ENCODE measurements around the gene MPP3. TPM values are rescaled to one million over a fixed set of nuclear protein-coding genes. Genes with fewer than 3 reads are reported as not detected.
A peak's percentile ranks its signal among the peaks of the same experiment; 100 is the strongest.
"Not testable (repeated sequence)": the region's sequence is repeated elsewhere in the genome, so short reads cannot be mapped to it uniquely, and the experiment has no call there.

Gene MPP3
- total RNA-seq, 1 donor from 2014 or later: 37.0 TPM

DNA sequence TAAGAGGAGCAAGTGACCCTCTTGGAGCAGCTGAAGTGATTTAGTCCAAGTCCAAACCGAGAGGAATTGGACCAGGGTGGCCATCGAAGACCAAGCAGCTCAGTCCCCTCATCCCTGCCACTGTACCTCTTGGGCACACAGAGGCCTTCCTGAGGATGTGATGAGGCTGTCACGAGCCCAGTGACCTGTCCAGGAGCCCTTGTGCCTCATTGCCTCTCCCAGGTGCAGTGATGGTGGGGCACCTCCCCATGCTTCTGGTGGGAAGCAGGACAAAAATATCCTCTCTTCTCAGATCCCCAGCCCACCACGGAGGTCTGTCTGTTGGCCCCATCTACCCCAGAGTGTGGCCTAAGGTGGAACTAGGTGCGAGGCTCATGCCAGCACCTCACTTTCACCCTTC, 11.3 kb upstream of the MPP3 start:
- no peak for TF ChIP-seq CTCF (IDR thresholded peaks at IDR 0.05)
- DNase-seq (ENCODE audit: low spot score in 2 of 2): no peak
- intact Hi-C loops (cut with DNase I): no loop called here

DNA sequence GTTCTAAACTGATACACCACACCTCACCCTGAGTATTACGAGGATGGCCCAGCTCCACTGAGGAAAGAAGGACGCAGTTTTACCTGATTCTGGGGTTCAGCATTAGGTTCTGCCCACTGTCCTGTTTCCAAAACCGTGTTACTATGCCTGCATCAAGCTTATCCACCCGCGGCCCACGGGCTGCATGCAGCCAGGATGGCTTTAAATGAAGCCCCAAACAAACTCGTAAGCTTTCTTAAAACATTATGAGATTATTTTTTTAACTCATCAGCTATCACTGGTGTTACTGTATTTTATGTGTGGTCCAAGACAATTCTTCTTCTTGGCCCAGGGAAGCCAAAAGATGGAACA, 10.0 kb upstream of the MPP3 start:
- no peak for DNase-seq (ENCODE audit: low spot score in 2 of 2)
- peaks cover 0 to 23% of the 10 kb centered on the region in 2 donors for H3K4me1 ChIP-seq

More for the DNA sequence above, 11.3 kb upstream of the MPP3 start:
- Histone ChIP-seq H3K4me3 (no peak overlapping the region), H3K36me3 (no peaks in the 10 kb centered on the region), H3K9me3 (no peaks in the 10 kb centered on the region), H3K27me3 (no peaks in the 10 kb centered on the region), H3K4me1 (peaks cover 0 to 23% of the 10 kb centered on the region in 2 donors), H3K27ac (no peak overlapping the region)

DNA sequence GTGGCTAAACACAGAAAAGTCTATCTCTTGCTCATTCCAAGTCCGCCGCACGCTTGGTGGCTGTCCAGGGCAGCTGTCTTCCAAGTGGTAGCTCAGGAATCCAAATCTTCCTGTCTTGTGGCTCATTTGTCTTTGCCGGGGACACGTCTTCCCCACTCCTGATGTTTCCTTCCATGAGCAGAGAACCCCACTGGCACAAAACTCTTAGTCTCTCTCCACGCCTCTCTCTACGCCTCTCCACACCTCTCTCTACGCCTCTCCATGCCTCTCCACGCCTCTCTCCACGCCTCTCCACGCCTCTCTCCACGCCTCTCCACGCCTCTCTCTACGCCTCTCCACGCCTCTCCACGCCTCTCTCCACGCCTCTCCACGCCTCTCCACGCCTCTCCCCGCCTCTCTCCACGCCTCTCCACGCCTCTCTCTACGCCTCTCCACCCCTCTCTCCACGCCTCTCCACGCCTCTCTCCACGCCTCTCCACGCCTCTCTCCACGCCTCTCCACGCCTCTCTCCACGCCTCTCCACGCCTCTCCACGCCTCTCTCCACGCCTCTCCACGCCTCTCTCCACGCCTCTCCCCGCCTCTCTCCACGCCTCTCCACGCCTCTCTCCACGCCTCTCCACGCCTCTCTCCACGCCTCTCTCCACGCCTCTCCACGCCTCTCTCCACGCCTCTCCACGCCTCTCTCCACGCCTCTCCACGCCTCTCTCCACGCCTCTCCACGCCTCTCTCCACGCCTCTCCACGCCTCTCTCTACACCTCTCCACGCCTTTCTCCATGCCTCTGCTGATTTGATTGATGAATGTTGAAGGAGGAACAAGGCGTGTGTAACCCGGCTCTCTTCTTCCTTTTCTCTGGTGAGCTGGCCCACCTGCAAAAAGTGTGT, 9.4 kb upstream of the MPP3 start:
- DNase-seq (ENCODE audit: low spot score in 2 of 2); H3K36me3 ChIP-seq; H3K9me3 ChIP-seq; H3K27me3 ChIP-seq; H3K4me3 ChIP-seq; H3K27ac ChIP-seq; intact Hi-C loops (cut with DNase I): not testable (repeated sequence)
- peaks cover 0 to 23% of the 10 kb centered on the region in 2 donors for H3K4me1 ChIP-seq

More for the DNA sequence above, 10.0 kb upstream of the MPP3 start:
- no peaks in the 10 kb centered on the region for H3K9me3 ChIP-seq
- no peak overlapping the region for H3K4me3 ChIP-seq
- no peak overlapping the region for H3K27ac ChIP-seq
- H3K27me3 ChIP-seq: no peaks in the 10 kb centered on the region
- intact Hi-C loops (cut with DNase I): no loop called here
- no peak for TF ChIP-seq CTCF (IDR thresholded peaks at IDR 0.05)
- H3K36me3 ChIP-seq: no peaks in the 10 kb centered on the region

DNA sequence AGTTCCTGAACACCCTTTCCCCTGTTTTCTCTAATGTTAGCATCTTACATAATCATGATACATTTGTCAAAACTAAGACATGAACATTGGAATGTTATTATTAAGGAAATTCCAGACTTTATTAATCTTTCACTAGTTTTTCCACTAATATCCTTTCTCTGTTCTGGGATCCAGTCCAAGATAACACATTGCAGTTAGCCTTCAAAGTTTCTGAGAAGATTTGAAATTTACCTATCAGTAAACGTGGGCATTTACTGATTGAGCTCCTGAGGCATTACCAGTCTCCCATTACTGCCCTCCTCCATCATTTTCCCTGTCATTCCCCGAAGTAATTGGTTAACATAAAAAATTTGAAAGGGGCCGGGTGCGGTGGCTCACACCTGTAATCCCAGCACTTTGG, 8.3 kb upstream of the MPP3 start:
- no peak for DNase-seq (ENCODE audit: low spot score in 2 of 2)
- Histone ChIP-seq H3K4me3 (no peak overlapping the region), H3K4me1 (peaks cover 0 to 23% of the 10 kb centered on the region in 2 donors), H3K27me3 (no peaks in the 10 kb centered on the region), H3K27ac (peak overlapping the region; percentile 31 to 44), H3K9me3 (no peaks in the 10 kb centered on the region), H3K36me3 (no peaks in the 10 kb centered on the region)
- intact Hi-C loops (cut with DNase I): no loop called here
- no peak for TF ChIP-seq CTCF (IDR thresholded peaks at IDR 0.05)

GRCh38 chr17:43840814-43841213, 7.9 kb upstream of the MPP3 start:
- no peak for DNase-seq (ENCODE audit: low spot score in 2 of 2)
- Histone ChIP-seq H3K4me1 (peaks cover 0 to 20% of the 10 kb centered on the region in 2 donors), H3K27ac (peak overlapping the region; percentile 44), H3K4me3 (no peak overlapping the region), H3K36me3 (no peaks in the 10 kb centered on the region), H3K9me3 (no peaks in the 10 kb centered on the region), H3K27me3 (no peaks in the 10 kb centered on the region)
- peak; percentile 8 to 17 (median 14) for TF ChIP-seq CTCF (IDR thresholded peaks at IDR 0.05)
- intact Hi-C loops (cut with DNase I): no loop called here

DNA sequence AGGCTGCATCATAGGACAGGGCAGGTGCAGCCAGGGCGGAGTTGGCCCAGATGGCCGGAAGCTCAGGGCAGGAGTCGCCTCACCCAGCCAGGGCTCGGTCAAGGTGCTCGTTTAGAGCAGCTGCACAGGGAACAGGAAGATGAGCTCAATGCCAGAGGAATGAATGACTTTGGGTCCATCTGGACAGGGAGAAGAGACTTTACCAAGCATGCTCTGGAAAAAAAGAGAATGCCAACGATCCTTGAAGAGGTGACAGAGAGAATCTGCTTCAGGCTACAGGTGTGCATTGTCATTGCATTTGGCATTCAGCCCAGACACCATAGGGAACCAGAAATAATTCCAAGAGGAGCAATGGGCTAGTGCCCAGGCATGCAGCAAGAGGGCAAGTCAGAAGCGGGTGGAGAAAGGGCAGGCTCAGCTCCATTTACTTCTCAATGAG, 6.7 kb upstream of the MPP3 start:
- intact Hi-C loops (cut with DNase I): no loop called here
- no peak for DNase-seq (ENCODE audit: low spot score in 2 of 2)
- H3K9me3 ChIP-seq: no peaks in the 10 kb centered on the region
- H3K4me1 ChIP-seq: peaks cover 0 to 20% of the 10 kb centered on the region in 2 donors
- H3K27ac ChIP-seq: no peak overlapping the region
- no peaks in the 10 kb centered on the region for H3K27me3 ChIP-seq
- no peak overlapping the region for H3K4me3 ChIP-seq
- no peaks in the 10 kb centered on the region for H3K36me3 ChIP-seq
- TF ChIP-seq CTCF (IDR thresholded peaks at IDR 0.05): no peak

Data from ascending aorta (tissue), 2 donors.